22Rv1 (cell line): Measurements from ENCODE around the gene SND1.

Source experiments
- CTCF ChIP-seq: fragments of 450-650 bp; IDR thresholded peaks from 2 replicates; pipeline ENCODE4 v1.5.1; 2017; ENCODE audit warnings: mild to moderate bottlenecking
- ZFX ChIP-seq: fragments of 450-650 bp; IDR thresholded peaks from 2 replicates; pipeline ENCODE4 v1.6.1; 2017; ENCODE audit warnings: antibody characterized with exemption, borderline replicate concordance

GRCh38 chr7:127903892-127904669, 252.1 kb downstream of the SND1 start:
- no peak for TF ChIP-seq CTCF
- no peak for TF ChIP-seq ZFX
